Muscle layer of colon (tissue), 2 donors: ENCODE data around the gene DNAJC25.
"Not testable (repeated sequence)": the region's sequence is repeated elsewhere in the genome, so short reads cannot be mapped to it uniquely, and the experiment has no call there.

Experiments
- H3K27ac ChIP-seq: one replicate; pipeline ENCODE4 v1.7.0; 2013; ENCODE audit warnings: low read depth, mild to moderate bottlenecking, low read length, moderate library complexity
- H3K27me3 ChIP-seq, 2 donors: one replicate each; pipeline ENCODE4 v1.7.0; 2013; ENCODE audit warnings: low read length in 2 of 2, mild to moderate bottlenecking in 2 of 2; ENCODE audit not compliant: insufficient read depth in 2 of 2, control insufficient read depth in 1 of 2
- H3K36me3 ChIP-seq: one replicate; pipeline ENCODE4 v1.7.0; 2013; ENCODE audit warnings: mild to moderate bottlenecking, low read length; ENCODE audit not compliant: insufficient read depth
- H3K4me1 ChIP-seq: one replicate; pipeline ENCODE4 v1.7.0; 2013; ENCODE audit warnings: mild to moderate bottlenecking, low read length; ENCODE audit not compliant: insufficient read depth
- H3K4me3 ChIP-seq, 2 donors: one replicate each; pipeline ENCODE4 v1.7.0; 2013; ENCODE audit warnings: low read length in 2 of 2, low read depth in 1 of 2, mild to moderate bottlenecking in 1 of 2, moderate library complexity in 1 of 2
- H3K9ac ChIP-seq: one replicate; pipeline ENCODE4 v1.7.0; 2013; ENCODE audit warnings: low read length
- H3K9me3 ChIP-seq: one replicate; pipeline ENCODE4 v1.7.0; 2013; ENCODE audit warnings: mild to moderate bottlenecking, low read length
- donor health status: abdominal sarcoma.
- donor health status: Adenocarcinoma of cecum.

DNAJC25 gene

GRCh38 chr9:111649016-111649415, 17.9 kb downstream of the DNAJC25 start:
- Histone ChIP-seq H3K36me3 (peaks cover 13% of the 10 kb centered on the region), H3K27ac (no peak overlapping the region)

GRCh38 chr9:111657051-111657450, 25.9 kb downstream of the DNAJC25 start:
- no peaks in the 10 kb centered on the region for H3K4me1 ChIP-seq
- peaks cover 3% of the 10 kb centered on the region for H3K36me3 ChIP-seq

More at GRCh38 chr9:111649016-111649415, 17.9 kb downstream of the DNAJC25 start:
- Histone ChIP-seq H3K27me3 (no peaks in the 10 kb centered on the region), H3K9me3 (no peaks in the 10 kb centered on the region), H3K9ac (no peak overlapping the region), H3K4me1 (no peaks in the 10 kb centered on the region), H3K4me3 (no peak overlapping the region)

GRCh38 chr9:111658943-111659342, 27.8 kb downstream of the DNAJC25 start:
- H3K27me3 ChIP-seq = no peaks in the 10 kb centered on the region
- H3K4me1 ChIP-seq = peaks cover 12% of the 10 kb centered on the region
- H3K9me3 ChIP-seq = no peaks in the 10 kb centered on the region
- no peak overlapping the region for H3K4me3 ChIP-seq
- no peak overlapping the region for H3K27ac ChIP-seq
- H3K9ac ChIP-seq = no peak overlapping the region
- H3K36me3 ChIP-seq = peaks cover 3% of the 10 kb centered on the region

More at GRCh38 chr9:111657051-111657450, 25.9 kb downstream of the DNAJC25 start:
- Histone ChIP-seq H3K27ac (no peak overlapping the region), H3K4me3 (no peak overlapping the region), H3K9me3 (no peaks in the 10 kb centered on the region), H3K9ac (no peak overlapping the region), H3K27me3 (no peaks in the 10 kb centered on the region)

- no peak overlapping the region for H3K9ac ChIP-seq
- H3K4me1 ChIP-seq = peaks cover 12% of the 10 kb centered on the region
- no peak overlapping the region for H3K27ac ChIP-seq
- no peaks in the 10 kb centered on the region for H3K9me3 ChIP-seq
- H3K27me3 ChIP-seq = no peaks in the 10 kb centered on the region
- H3K36me3 ChIP-seq = peaks cover 3% of the 10 kb centered on the region
- H3K4me3 ChIP-seq = no peak overlapping the region
These were observed 28.6 kb downstream of the DNAJC25 start for GRCh38 chr9:111659691-111660090.

- peak within 1 kb of the TSS; percentile 51 for H3K9ac ChIP-seq
- peak within 1 kb of the TSS; percentile 74 for H3K27ac ChIP-seq
These were observed 30.1 kb downstream of the DNAJC25 start, which contains the start of gene GNG10 for GRCh38 chr9:111661150-111661801. Gene GNG10 (plus strand): TSS chr9:111661605. CDS start chr9:111661635, 30 bp downstream.

GRCh38 chr9:111661802-111662521, 30.8 kb downstream of the DNAJC25 start:
- no peaks in the 10 kb centered on the region for H3K9me3 ChIP-seq
- H3K4me1 ChIP-seq = peaks cover 12% of the 10 kb centered on the region
- H3K36me3 ChIP-seq = no peaks in the 10 kb centered on the region
- peak overlapping the region; percentile 51 for H3K9ac ChIP-seq
- H3K27ac ChIP-seq = peak overlapping the region; percentile 74
- H3K4me3 ChIP-seq = peak overlapping the region; percentile 70 to 73
- H3K27me3 ChIP-seq = no peaks in the 10 kb centered on the region

More at GRCh38 chr9:111661150-111661801, 30.1 kb downstream of the DNAJC25 start, which contains the start of gene GNG10:
- no peaks in the 10 kb centered on the region for H3K36me3 ChIP-seq
- H3K4me3 ChIP-seq = peak within 1 kb of the TSS; percentile 70 to 79
- no peaks in the 10 kb centered on the region for H3K27me3 ChIP-seq
- no peaks in the 10 kb centered on the region for H3K9me3 ChIP-seq
- H3K4me1 ChIP-seq = peaks cover 12% of the 10 kb centered on the region

GRCh38 chr9:111662576-111663300, 31.6 kb downstream of the DNAJC25 start:
- peak overlapping the region; percentile 70 to 73 for H3K4me3 ChIP-seq
- H3K27me3 ChIP-seq = no peaks in the 10 kb centered on the region
- peaks cover 12% of the 10 kb centered on the region for H3K4me1 ChIP-seq
- H3K9me3 ChIP-seq = no peaks in the 10 kb centered on the region
- peaks cover 6% of the 10 kb centered on the region for H3K36me3 ChIP-seq
- H3K27ac ChIP-seq = peak overlapping the region; percentile 74
- H3K9ac ChIP-seq = peak overlapping the region; percentile 51

- Histone ChIP-seq H3K36me3 (peaks cover 8% of the 10 kb centered on the region), H3K4me1 (peaks cover 12% of the 10 kb centered on the region), H3K9ac (no peak overlapping the region), H3K9me3 (no peaks in the 10 kb centered on the region), H3K4me3 (no peak overlapping the region), H3K27ac (no peak overlapping the region), H3K27me3 (no peaks in the 10 kb centered on the region)
These were observed 32.2 kb downstream of the DNAJC25 start for GRCh38 chr9:111663301-111663823.

GRCh38 chr9:111668026-111668573, 37.0 kb downstream of the DNAJC25 start:
- Histone ChIP-seq H3K27ac (no peak overlapping the region), H3K4me1 (peaks cover 3% of the 10 kb centered on the region), H3K9me3 (no peaks in the 10 kb centered on the region), H3K4me3 (no peak overlapping the region), H3K27me3 (no peaks in the 10 kb centered on the region), H3K36me3 (peaks cover 8% of the 10 kb centered on the region), H3K9ac (no peak overlapping the region)

- H3K9me3 ChIP-seq, H3K9ac ChIP-seq, H3K27ac ChIP-seq, H3K27me3 ChIP-seq, H3K4me1 ChIP-seq, H3K36me3 ChIP-seq, H3K4me3 ChIP-seq: not testable (repeated sequence)
These were observed 37.5 kb downstream of the DNAJC25 start for GRCh38 chr9:111668601-111669000.

GRCh38 chr9:111674319-111674718, 43.2 kb downstream of the DNAJC25 start:
- H3K27me3 ChIP-seq = no peaks in the 10 kb centered on the region
- no peaks in the 10 kb centered on the region for H3K9me3 ChIP-seq
- no peaks in the 10 kb centered on the region for H3K36me3 ChIP-seq
- H3K4me1 ChIP-seq = no peaks in the 10 kb centered on the region
- H3K4me3 ChIP-seq = no peak overlapping the region
- no peak overlapping the region for H3K27ac ChIP-seq
- no peak overlapping the region for H3K9ac ChIP-seq
